HepG2 (cell line): ENCODE data around the gene FBP1. TPM values are rescaled to one million over a fixed set of nuclear protein-coding genes. Genes with fewer than 3 reads are reported as not detected.
A peak's percentile ranks its signal among the peaks of the same experiment; 100 is the strongest.

Experiments
- ATF7 ChIP-seq, 2 experiments: fragments of 450-650 bp in 1 of 2; sonication (generic) in 1 of 2; formaldehyde crosslinking in 1 of 2; IDR thresholded peaks; 2 replicates each; pipeline versions ENCODE4 v1.4.0 to v1.6.1; 2016 to 2020; ENCODE audit warnings: antibody characterized with exemption in 1 of 2, mild to moderate bottlenecking in 1 of 2, missing genetic modification reagents in 1 of 2
- EP300 ChIP-seq, 3 experiments: sonication (generic) in 1 of 3; formaldehyde crosslinking in 1 of 3; IDR thresholded peaks; 2 replicates each; pipeline versions ENCODE4 v1.5.1 to v1.6.1; 2011 to 2020; ENCODE audit warnings: low read depth in 2 of 3, low read length in 2 of 3, borderline replicate concordance in 1 of 3, improper control_type of control experiment in 1 of 3, mild to moderate bottlenecking in 1 of 3, missing genetic modification reagents in 1 of 3, moderate library complexity in 1 of 3
- FOXO1 ChIP-seq: sonication (generic); formaldehyde crosslinking; IDR thresholded peaks from 2 replicates; pipeline ENCODE4 v1.4.0; 2020; ENCODE audit warnings: missing genetic modification reagents
- HOXA9 ChIP-seq: sonication (generic); formaldehyde crosslinking; IDR thresholded peaks from 2 replicates; pipeline ENCODE4 v1.8.1; 2022; ENCODE audit warnings: missing genetic modification reagents, mild to moderate bottlenecking, moderate library complexity, borderline replicate concordance
- LCORL ChIP-seq, 2 experiments: fragments of 450-650 bp in 1 of 2; sonication (generic) in 1 of 2; formaldehyde crosslinking in 1 of 2; IDR thresholded peaks; 2 replicates each; pipeline versions ENCODE4 v1.5.0 to v1.6.1; 2017 to 2020; ENCODE audit warnings: antibody characterized with exemption in 1 of 2, missing genetic modification reagents in 1 of 2
- NFATC3 ChIP-seq: sonication (generic); formaldehyde crosslinking; IDR thresholded peaks from 2 replicates; pipeline ENCODE4 v1.5.1; 2020; ENCODE audit warnings: mild to moderate bottlenecking, missing genetic modification reagents
- U2AF1 ChIP-seq: fragments of 200-400 bp; formaldehyde crosslinking; optimal IDR thresholded peaks from 2 replicates; pipeline ENCODE3; 2017; ENCODE audit warnings: mild to moderate bottlenecking, low read depth, low read length
- ZMYM3 ChIP-seq: sonication (generic); formaldehyde crosslinking; IDR thresholded peaks from 2 replicates; pipeline ENCODE4 v1.5.1; 2020; ENCODE audit warnings: mild to moderate bottlenecking, missing genetic modification reagents
- ZNF552 ChIP-seq: sonication (generic); formaldehyde crosslinking; IDR thresholded peaks from 2 replicates; pipeline ENCODE4 v1.9.0; 2022; ENCODE audit warnings: missing genetic modification reagents, mild to moderate bottlenecking, borderline replicate concordance
- ZNF598 ChIP-seq: sonication (generic); formaldehyde crosslinking; IDR thresholded peaks from 2 replicates; pipeline ENCODE4 v1.5.1; 2020; ENCODE audit warnings: mild to moderate bottlenecking, missing genetic modification reagents, borderline replicate concordance
- ZNF674 ChIP-seq: sonication (generic); formaldehyde crosslinking; IDR thresholded peaks from 2 replicates; pipeline ENCODE4 v1.5.0; 2020; ENCODE audit warnings: low read depth, mild to moderate bottlenecking, missing genetic modification reagents
- ZNF879 ChIP-seq: sonication (generic); formaldehyde crosslinking; IDR thresholded peaks from 2 replicates; pipeline ENCODE4 v1.8.1; 2023; ENCODE audit warnings: missing genetic modification reagents
- polyA plus RNA-seq, 8 experiments: library from polyadenylated mRNA; depleted of rRNA in 3 of 8; stranded (reverse) in 7 of 8; unstranded in 1 of 8; fragments of >200 nt; fragmentation: Illumina TruSeq in 4 of 8; extraction: Trizol in 4 of 8; gene quantifications; 2 replicates each; pipeline versions ENCODE4 v1.2.1 to v1.2.3, GENCODE V29; 2011 to 2016; ENCODE audit warnings: low read depth in 4 of 8, missing spikeins in 1 of 8, mixed read lengths in 1 of 8; ENCODE audit not compliant: insufficient read depth in 1 of 8
- total RNA-seq, 5 experiments: library from RNA; depleted of rRNA; stranded (reverse); fragments of >200 nt; fragmentation: Illumina TruSeq; extraction: Trizol; gene quantifications; 2 replicates each; pipeline ENCODE4 v1.2.3, GENCODE V29; 2016; ENCODE audit warnings: low read depth in 1 of 5
- TF ChIP-seq, protein P1 (sequence below): IDR thresholded peaks from 2 replicates; pipeline ENCODE4 v1.4.0; 2020; ENCODE audit warnings: mild to moderate bottlenecking, missing genetic modification reagents
- TF ChIP-seq, protein P2 (sequence below): sonication (generic); formaldehyde crosslinking; IDR thresholded peaks from 2 replicates; pipeline ENCODE4 v1.9.0; 2022; ENCODE audit warnings: missing genetic modification reagents, mild to moderate bottlenecking, borderline replicate concordance
- TF ChIP-seq, protein P3 (sequence below): sonication (generic); formaldehyde crosslinking; IDR thresholded peaks from 2 replicates; pipeline ENCODE4 v1.4.0; 2020; ENCODE audit warnings: missing genetic modification reagents, mild to moderate bottlenecking, borderline replicate concordance
- TF ChIP-seq, protein P4 (sequence below): sonication (generic); formaldehyde crosslinking; IDR thresholded peaks from 2 replicates; pipeline ENCODE4 v1.5.1; 2020; ENCODE audit warnings: missing genetic modification reagents, mild to moderate bottlenecking, borderline replicate concordance

Gene FBP1
- total and polyA plus RNA-seq, 2 of the 13 experiments (the other 11 are each of a cell fraction or from before 2014, with no cell fraction given) = 0.29 to 0.53 TPM

DNA sequence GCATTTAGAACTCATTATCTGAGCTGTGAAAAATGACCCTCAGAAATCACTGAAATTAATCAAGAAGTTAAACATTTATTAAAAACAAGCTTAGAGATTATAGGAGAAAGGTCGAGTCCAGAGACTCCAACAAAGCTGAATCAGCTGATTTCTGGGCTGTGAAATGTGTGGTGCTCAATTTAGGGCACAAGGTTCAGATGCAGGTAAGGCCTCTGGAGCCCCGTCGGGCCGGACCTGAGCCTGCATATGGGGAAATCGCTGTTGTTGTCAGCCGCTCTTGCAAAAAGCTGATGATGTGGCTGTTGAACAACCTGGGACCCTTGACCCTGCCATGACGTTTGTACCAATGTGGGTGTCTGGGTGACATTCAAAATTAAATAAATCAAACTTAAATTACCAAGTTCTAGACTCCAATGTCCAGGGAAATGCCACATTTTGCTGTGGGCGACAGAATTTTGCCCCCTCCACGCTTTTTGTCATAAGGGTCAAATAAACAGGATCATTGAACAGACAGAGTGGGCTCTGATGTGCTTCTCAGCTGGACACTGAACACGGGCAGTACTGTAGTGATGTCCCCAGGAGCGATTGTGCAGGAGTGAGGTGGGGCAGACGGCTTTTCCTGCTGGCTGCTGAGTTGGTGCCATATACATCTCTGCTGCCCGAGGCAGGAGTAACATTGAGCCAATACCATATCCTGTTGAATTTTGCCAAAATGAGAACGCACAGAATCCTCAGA is 27.2 kb upstream of the FBP1 start (continued):
- TF ChIP-seq, protein P1, sequence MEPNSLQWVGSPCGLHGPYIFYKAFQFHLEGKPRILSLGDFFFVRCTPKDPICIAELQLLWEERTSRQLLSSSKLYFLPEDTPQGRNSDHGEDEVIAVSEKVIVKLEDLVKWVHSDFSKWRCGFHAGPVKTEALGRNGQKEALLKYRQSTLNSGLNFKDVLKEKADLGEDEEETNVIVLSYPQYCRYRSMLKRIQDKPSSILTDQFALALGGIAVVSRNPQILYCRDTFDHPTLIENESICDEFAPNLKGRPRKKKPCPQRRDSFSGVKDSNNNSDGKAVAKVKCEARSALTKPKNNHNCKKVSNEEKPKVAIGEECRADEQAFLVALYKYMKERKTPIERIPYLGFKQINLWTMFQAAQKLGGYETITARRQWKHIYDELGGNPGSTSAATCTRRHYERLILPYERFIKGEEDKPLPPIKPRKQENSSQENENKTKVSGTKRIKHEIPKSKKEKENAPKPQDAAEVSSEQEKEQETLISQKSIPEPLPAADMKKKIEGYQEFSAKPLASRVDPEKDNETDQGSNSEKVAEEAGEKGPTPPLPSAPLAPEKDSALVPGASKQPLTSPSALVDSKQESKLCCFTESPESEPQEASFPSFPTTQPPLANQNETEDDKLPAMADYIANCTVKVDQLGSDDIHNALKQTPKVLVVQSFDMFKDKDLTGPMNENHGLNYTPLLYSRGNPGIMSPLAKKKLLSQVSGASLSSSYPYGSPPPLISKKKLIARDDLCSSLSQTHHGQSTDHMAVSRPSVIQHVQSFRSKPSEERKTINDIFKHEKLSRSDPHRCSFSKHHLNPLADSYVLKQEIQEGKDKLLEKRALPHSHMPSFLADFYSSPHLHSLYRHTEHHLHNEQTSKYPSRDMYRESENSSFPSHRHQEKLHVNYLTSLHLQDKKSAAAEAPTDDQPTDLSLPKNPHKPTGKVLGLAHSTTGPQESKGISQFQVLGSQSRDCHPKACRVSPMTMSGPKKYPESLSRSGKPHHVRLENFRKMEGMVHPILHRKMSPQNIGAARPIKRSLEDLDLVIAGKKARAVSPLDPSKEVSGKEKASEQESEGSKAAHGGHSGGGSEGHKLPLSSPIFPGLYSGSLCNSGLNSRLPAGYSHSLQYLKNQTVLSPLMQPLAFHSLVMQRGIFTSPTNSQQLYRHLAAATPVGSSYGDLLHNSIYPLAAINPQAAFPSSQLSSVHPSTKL = peak; percentile 18; the same call in 1 of the 2 replicates
- TF ChIP-seq, protein P2, sequence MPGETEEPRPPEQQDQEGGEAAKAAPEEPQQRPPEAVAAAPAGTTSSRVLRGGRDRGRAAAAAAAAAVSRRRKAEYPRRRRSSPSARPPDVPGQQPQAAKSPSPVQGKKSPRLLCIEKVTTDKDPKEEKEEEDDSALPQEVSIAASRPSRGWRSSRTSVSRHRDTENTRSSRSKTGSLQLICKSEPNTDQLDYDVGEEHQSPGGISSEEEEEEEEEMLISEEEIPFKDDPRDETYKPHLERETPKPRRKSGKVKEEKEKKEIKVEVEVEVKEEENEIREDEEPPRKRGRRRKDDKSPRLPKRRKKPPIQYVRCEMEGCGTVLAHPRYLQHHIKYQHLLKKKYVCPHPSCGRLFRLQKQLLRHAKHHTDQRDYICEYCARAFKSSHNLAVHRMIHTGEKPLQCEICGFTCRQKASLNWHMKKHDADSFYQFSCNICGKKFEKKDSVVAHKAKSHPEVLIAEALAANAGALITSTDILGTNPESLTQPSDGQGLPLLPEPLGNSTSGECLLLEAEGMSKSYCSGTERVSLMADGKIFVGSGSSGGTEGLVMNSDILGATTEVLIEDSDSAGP = peak; percentile 31; the same call in 1 of the 2 replicates
- TF ChIP-seq FOXO1 (CRISPR knock-in tag) (no peak), ZNF552 (no peak), LCORL (IDR thresholded peaks at IDR 0.05) (no peak), LCORL (CRISPR knock-in tag; IDR thresholded peaks at IDR 0.05) (peak; percentile 69), ZNF598 (CRISPR knock-in tag) (no peak), U2AF1 (no peak), NFATC3 (CRISPR knock-in tag) (no peak), HOXA9 (CRISPR knock-in tag) (no peak), ZMYM3 (CRISPR knock-in tag) (no peak), ZNF879 (CRISPR knock-in tag) (no peak), ZNF674 (CRISPR knock-in tag) (no peak), EP300 (IDR thresholded peaks at IDR 0.05; ENCODE audit: low read depth in 2 of 2, low read length in 2 of 2) (peak in 1 of 2 experiments; percentile 6; a peak in 1 of 4 replicates), EP300 (CRISPR knock-in tag; IDR thresholded peaks at IDR 0.05; ENCODE audit: borderline replicate concordance) (no peak), ATF7 (IDR thresholded peaks at IDR 0.05) (no peak), ATF7 (CRISPR knock-in tag; IDR thresholded peaks at IDR 0.05) (no peak)
- TF ChIP-seq, protein P3, sequence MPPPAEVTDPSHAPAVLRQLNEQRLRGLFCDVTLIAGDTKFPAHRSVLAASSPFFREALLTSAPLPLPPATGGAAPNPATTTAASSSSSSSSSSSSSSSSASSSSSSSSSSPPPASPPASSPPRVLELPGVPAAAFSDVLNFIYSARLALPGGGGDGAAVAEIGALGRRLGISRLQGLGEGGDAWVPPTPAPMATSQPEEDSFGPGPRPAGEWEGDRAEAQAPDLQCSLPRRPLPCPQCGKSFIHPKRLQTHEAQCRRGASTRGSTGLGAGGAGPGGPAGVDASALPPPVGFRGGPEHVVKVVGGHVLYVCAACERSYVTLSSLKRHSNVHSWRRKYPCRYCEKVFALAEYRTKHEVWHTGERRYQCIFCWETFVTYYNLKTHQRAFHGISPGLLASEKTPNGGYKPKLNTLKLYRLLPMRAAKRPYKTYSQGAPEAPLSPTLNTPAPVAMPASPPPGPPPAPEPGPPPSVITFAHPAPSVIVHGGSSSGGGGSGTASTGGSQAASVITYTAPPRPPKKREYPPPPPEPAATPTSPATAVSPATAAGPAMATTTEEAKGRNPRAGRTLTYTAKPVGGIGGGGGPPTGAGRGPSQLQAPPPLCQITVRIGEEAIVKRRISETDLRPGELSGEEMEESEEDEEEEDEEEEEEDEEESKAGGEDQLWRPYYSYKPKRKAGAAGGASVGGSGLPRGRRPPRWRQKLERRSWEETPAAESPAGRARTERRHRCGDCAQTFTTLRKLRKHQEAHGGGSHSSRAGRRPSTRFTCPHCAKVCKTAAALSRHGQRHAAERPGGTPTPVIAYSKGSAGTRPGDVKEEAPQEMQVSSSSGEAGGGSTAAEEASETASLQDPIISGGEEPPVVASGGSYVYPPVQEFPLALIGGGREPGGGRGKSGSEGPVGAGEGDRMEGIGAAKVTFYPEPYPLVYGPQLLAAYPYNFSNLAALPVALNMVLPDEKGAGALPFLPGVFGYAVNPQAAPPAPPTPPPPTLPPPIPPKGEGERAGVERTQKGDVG (CRISPR knock-in tag) = no peak
- TF ChIP-seq, protein P4, sequence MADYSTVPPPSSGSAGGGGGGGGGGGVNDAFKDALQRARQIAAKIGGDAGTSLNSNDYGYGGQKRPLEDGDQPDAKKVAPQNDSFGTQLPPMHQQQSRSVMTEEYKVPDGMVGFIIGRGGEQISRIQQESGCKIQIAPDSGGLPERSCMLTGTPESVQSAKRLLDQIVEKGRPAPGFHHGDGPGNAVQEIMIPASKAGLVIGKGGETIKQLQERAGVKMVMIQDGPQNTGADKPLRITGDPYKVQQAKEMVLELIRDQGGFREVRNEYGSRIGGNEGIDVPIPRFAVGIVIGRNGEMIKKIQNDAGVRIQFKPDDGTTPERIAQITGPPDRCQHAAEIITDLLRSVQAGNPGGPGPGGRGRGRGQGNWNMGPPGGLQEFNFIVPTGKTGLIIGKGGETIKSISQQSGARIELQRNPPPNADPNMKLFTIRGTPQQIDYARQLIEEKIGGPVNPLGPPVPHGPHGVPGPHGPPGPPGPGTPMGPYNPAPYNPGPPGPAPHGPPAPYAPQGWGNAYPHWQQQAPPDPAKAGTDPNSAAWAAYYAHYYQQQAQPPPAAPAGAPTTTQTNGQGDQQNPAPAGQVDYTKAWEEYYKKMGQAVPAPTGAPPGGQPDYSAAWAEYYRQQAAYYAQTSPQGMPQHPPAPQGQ (CRISPR knock-in tag) = no peak
